ENCODE data around the gene RING1. TPM values are rescaled to one million over a fixed set of nuclear protein-coding genes. Genes with fewer than 3 reads are reported as not detected.

The RING1 gene
- 31.4 and 52.9 TPM in 2 replicates for total RNA-seq

DNA sequence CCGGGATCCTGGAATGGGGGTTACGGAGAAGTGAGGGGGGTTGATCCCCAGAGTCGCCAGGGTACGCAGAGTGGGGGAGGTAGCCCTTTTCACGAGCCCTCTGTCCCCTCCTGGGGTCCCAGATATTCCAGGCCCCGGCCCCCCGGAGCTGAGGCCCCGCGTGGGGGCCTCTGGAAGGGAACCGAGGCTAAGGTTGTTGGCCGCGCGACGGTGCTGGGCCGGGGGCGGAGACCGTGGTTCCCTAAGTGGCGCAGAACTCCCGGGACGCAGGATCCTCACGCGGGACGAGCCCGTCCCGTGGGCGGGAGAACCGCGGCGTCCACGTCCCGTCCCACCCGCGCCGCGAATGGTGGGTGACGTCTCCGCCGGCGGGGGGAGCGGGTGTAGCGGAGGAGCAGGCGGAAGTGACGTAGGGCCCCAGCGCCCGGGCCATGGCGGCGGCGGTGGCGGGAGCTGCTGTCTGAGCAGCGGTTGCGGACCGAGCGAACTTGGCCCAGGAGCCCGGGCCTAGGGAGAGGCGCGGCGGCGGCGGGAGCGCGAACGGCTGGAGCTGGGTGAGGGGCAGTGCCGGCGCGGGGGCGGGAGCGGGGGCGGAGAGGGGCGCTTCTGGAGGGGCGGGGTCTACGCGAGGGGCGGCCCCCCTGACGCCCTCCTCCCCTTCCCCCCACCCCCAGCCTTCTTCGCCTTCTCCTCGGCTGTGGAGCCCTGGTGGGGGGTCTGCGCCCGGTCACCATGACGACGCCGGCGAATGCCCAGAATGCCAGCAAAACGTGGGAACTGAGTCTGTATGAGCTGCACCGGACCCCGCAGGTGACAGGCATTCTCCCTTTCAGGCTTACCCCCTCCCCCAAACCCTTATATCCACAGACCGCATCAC, at the start of gene RING1:
Gene RING1, plus strand, starts transcription at position 410 of the 877 bp plus-strand sequence. Its CDS starts 323 bp downstream, at position 733.

DNA sequence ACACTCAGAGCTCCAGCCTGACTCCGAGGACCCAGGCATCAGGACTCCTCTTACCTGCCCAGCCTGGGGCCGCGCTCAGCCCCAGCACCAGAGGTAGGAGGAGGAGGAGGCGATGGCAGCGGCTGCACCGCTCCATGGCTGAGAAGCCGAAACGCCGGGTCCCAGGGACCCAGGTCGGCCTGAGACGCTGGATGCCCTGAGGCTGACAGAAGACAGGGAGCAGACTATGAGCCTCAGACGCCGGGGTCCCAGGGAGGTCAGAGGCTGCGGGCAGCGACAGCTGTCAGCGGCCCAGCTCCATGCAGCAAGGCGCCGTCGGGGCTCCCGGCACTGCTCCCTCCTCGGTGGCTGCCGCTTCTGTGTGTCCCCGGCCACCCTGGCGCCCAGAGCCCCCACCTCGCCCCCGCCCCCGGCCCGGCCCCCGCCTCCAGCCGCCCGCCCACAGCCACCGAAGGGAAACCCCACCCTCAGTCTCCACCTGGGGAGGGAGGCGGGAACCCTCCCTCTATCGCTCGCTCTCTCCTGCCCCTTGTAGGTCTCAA, 16.1 kb upstream of the RING1 start, which contains the start of gene COL11A2:
Gene COL11A2, minus strand, starts transcription at position 363 of the 542 bp plus-strand sequence. Its CDS starts 227 bp downstream, at position 136.

DNA sequence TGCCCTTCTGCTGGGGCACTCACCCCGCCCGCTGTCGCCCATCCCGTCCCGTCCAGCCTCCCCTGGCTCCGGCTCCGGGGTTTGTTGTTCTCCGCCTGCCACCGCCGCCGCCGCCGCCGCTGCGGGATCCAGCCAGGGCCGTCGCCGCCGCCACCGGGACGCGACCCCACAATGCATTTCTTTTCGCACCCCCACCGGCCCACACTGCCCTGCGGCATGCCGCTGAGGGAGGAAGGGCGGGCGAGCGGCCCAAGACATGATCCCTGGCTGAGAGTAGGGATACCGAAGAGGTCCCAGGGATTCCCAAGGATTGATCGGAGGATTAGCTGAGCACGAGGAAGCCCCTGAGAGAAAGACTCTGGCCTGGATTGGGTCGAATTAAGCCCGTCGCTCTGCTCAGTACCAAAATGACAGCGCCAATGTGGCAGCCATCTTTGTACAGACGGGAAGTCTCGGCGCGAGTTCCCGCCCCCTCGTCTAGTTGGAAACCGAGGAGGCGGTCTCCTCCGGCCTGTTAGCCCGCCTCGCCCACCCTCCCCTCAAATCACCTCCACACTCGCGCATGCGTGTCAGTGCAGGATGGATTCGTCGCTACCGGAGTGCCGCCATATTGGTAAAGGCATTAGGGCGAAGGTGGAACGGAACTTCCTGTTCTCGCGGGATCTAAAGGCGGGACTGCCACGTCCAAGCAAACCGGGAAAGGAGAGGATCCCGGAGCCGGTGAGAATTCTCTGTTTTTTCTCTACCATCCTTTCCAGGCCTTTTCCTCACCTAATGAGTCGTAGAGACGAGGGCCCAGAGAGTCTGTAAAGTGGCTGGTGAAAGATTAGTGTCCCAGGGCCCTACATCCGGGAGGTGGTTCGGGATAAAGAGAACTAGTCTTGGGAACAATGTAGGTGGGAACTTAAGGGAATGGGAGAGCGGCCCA, 7.8 kb upstream of the RING1 start, which contains the start of the genes RXRB and SLC39A7:
Gene RXRB, minus strand, starts transcription at position 447 of the 928 bp plus-strand sequence. Its CDS starts 189 bp downstream, at position 258.
Gene SLC39A7, plus strand, starts transcription at position 649 of the 928 bp plus-strand sequence. CDS start 379 bp downstream, outside the sequence.

DNA sequence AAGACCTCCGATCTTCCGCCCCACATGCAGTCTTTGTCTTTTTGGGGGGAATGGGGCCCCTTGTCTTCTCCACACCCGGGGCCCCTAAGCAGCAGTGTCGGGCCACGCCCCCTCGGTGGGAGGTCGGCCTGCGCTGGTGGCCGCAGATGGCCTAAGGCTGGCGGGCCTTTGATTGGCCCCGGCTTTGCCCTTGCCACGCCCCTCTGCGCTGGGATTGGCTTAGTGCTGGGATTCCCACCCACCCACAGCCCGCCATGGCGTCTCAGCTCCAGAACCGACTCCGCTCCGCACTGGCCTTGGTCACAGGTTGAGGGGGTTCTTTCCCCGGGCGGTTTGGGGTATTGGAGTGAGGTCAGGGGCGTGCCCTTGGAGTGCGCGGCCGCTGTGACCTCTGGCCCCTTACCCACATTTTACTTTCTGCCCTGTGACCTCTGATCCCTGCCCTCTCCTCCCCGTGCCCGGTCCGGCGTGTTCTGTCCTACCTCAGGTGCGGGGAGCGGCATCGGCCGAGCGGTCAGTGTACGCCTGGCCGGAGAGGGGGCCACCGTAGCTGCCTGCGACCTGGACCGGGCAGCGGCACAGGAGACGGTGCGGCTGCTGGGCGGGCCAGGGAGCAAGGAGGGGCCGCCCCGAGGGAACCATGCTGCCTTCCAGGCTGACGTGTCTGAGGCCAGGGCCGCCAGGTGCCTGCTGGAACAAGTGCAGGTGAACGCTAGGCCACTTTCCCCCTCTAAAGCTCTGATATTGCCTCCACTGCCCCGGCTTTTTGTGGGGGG, 3.7 kb upstream of the RING1 start, which contains the start of gene HSD17B8:
Gene HSD17B8, plus strand, starts transcription at position 241 of the 776 bp plus-strand sequence. Its CDS starts 14 bp downstream, at position 255.

Other genes with a start within 250 kb of the RING1 start
- 102 and 104 TPM in 2 replicates for gene BRD2, start 239.9 kb upstream of the RING1 start, total RNA-seq
- under 0.01 TPM in 1 of 2 replicates, not detected in the other for gene HLA-DOA, start 198.9 kb upstream of the RING1 start, total RNA-seq
- gene HLA-DPA1, start 134.9 kb upstream of the RING1 start, total RNA-seq: 1.7 and 2.8 TPM in 2 replicates
- 1.8 and 10.0 TPM in 2 replicates for gene HLA-DPB1, start 132.5 kb upstream of the RING1 start, total RNA-seq
- 0.15 and 1.2 TPM in 2 replicates for gene COL11A2, start 16.0 kb upstream of the RING1 start, total RNA-seq
- gene RXRB, start 7.8 kb upstream of the RING1 start, total RNA-seq: 28.2 and 36.4 TPM in 2 replicates
- gene SLC39A7, start 7.6 kb upstream of the RING1 start, total RNA-seq: 126 and 152 TPM in 2 replicates
- gene HSD17B8, start 3.8 kb upstream of the RING1 start, total RNA-seq: 11.1 and 11.6 TPM in 2 replicates
- 42.0 and 42.8 TPM in 2 replicates for gene VPS52, start 63.4 kb downstream of the RING1 start, total RNA-seq
- gene RPS18, start 63.6 kb downstream of the RING1 start, total RNA-seq: 3,088 and 3,156 TPM in 2 replicates
- 12.5 and 18.0 TPM in 2 replicates for gene B3GALT4, start 68.6 kb downstream of the RING1 start, total RNA-seq
- gene WDR46, start 80.7 kb downstream of the RING1 start, total RNA-seq: 69.3 and 86.5 TPM in 2 replicates
- 26.6 and 51.3 TPM in 2 replicates for gene PFDN6, start 81.1 kb downstream of the RING1 start, total RNA-seq
- gene RGL2, start 90.4 kb downstream of the RING1 start, total RNA-seq: 29.2 and 41.7 TPM in 2 replicates
- gene TAPBP, start 105.6 kb downstream of the RING1 start, total RNA-seq: 54.8 and 136 TPM in 2 replicates
- 18.0 and 25.8 TPM in 2 replicates for gene ZBTB22, start 109.2 kb downstream of the RING1 start, total RNA-seq
- 41.7 and 65.6 TPM in 2 replicates for gene DAXX, start 114.5 kb downstream of the RING1 start, total RNA-seq
- gene KIFC1, start 183.3 kb downstream of the RING1 start, total RNA-seq: 1.8 and 36.2 TPM in 2 replicates
- 23.9 and 27.0 TPM in 2 replicates for gene PHF1, start 202.5 kb downstream of the RING1 start, total RNA-seq
- 125 and 147 TPM in 2 replicates for gene CUTA, start 209.6 kb downstream of the RING1 start, total RNA-seq
- gene SYNGAP1, start 211.6 kb downstream of the RING1 start, total RNA-seq: 8.0 and 10.8 TPM in 2 replicates
- gene ZBTB9, start 246.1 kb downstream of the RING1 start, total RNA-seq: 5.1 and 5.3 TPM in 2 replicates